NCI-H1092 (cell line): ENCODE measurements around the gene HOXA3.

Experiments
- DNase-seq: peaks from one replicate; lab custom pipeline; 2025; lab: John Stamatoyannopoulos, UW

Gene HOXA3

GRCh38 chr7:27189295-27189996 lies 37.1 kb upstream of the HOXA3 start:
- DNase-seq: no peak

DNA sequence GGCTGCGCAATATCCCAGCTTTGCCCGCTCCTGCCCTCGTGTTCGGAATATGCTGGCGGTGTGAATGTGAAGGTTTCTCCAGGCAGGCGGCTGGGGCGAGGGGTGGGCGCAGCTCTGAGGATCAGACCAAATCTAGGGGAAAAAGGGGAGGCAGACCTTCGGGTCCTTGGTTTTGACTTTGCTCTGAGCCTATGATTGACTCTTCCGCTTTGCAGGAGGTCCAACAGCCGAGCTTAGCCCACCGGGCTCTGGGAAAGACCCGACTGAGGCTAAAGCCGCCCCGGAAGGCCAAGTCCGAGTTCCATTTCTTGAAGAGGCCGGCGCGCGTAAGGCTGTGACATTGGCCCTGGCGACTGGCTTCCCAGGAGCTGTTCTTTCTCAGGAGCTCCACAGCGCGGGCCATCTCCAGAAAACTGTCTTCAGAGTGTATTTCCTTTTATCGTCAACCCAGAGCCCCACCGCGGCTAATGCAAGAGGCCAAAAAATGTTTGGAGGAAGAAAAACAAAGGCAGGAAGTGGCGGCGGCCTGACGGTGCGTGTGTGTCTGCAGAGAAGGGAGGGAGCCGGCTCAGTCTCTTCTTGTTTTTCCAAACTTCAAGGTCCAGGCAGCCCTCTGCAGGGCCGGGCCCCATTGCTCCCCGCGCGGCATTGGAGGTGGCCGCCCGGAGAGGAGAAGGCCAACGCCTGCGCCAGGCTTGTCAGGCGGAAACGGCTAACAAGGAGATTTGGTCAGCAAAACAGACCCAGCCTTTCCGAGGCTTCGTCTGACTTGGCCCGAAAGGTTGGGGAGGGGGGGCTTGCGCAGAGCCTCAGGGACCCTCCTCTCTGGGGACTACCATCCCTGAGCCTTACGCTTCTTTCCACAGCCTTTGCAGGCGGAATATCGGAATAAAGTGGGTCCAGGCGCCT lies 36.3 kb upstream of the HOXA3 start:
- no peak for DNase-seq

- no peak for DNase-seq
Measured at GRCh38 chr7:27187475-27188385, 35.3 kb upstream of the HOXA3 start.

DNA sequence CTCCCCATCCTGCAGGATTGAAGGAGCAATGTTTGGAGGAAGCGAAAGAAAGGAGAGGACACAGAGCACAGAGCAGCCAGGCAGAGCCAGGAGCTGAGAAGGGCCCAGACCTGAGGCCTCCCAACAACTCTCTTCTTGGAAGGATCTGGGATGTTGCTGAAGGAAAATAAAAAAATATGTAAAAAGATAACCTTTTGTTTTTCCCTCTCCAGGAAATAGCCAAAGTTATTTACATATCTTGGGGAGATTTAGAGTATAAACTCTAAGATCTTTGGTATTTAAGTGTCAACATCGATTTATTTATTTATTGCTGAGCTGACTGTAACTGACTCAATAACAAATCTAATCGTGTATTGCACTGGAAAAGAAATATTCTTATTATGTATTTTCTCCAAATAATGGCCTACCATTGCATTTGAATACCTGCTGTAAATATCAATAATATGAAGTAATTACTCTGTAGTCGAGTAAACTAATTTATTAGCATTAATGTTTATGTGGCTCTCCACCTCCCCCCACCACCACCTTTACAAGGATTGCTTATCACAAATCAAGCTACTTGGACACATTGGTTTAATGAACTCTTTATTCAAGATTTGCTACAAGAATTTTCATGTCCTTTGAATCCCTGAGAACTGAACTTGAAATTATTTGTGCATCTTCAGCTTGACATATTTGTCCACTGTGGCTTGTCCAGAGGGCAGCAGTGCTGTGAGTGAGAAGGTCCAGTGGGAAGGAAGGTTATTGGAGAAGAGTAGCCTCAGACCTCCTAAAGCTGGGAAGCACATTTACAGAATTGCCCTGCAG lies 34.5 kb upstream of the HOXA3 start:
- no peak for DNase-seq

GRCh38 chr7:27185854-27186667 lies 33.7 kb upstream of the HOXA3 start:
- DNase-seq: no peak

DNA sequence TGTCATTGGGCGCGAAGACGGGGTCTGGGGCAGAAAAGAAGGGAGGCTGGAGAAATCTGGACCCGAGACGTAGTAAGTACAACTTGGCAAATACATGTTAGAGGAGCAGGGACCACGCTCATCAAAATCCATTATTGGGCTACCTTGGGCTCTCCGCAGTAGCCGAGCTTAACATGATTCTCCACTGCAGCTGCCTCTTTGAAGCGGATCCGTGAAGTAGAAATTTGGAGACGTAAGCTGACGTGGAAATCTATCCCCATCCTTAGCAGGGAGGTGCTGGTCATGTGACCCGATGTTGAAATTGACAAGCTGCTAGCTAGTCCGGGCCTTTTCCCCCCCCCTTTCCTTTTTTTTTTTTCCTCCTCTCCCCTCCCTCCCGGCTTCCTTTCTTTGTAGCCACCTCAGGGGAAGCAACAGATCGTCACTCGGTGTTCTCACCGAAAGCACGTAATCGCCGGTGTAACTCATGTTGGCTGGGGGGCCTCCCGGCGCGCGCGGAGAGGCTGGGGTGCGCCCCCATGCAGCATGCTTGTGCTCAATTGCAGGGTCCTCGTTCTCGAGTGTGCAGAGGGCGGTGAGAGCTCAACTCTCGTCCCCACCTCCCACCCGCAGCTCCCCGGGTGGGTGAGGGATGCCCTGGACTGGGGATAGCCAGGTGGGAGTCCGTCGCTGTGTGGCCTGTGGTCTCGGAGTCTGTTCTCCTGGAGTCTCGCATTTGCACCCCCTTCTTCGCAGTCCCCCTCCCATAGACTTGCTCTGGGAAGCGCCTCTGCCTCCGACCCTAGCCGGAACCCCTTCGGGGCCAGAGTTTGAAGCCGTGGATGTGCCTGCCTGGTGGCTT lies 32.9 kb upstream of the HOXA3 start, which contains the start of gene HOXA11:
HOXA11 (minus strand) TSS at position 220 of the 841 bp plus-strand sequence; CDS start at position 132, 88 bp downstream.
- no peak for DNase-seq

DNA sequence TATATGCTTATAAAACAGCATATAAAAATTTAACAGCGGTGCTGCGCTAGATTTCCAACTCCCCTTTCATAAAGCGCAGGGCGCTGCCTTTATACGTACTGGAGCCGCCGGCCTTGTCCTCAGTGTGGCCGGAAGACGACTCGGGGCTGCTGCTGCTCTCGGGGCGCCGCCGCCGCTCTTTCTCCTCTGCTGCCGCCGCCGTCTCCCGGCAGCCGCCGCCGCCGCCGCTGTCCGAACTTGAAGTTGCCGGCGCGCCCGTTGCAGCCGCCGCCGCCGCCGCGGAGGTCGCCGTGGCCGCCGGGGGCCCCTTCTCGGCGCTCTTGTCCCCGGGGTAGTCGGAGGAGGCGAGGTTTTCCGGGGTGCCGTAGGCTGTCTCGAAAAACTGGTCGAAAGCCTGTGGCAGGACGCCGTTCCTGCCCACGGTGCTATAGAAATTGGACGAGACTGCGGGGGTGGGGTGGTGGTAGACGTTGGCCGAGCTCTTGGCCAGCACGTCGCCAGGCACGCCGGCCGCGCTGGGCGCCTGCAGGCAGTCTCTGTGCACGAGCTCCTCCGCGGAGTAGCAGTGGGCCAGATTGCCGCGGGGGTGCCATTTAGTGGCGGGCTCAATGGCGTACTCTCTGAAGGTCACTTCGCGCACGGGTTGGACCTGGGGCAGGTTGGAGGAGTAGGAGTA lies 32.1 kb upstream of the HOXA3 start:
- DNase-seq: no peak

GRCh38 chr7:27183682-27184336 lies 31.4 kb upstream of the HOXA3 start:
- no peak for DNase-seq

GRCh38 chr7:27182861-27183681 lies 30.7 kb upstream of the HOXA3 start:
- peak; percentile 57 for DNase-seq

GRCh38 chr7:27182285-27182841 lies 30.0 kb upstream of the HOXA3 start:
- no peak for DNase-seq

GRCh38 chr7:27181795-27182275 lies 29.5 kb upstream of the HOXA3 start:
- DNase-seq: no peak

- no peak for DNase-seq
Measured at GRCh38 chr7:27180431-27181420, 28.3 kb upstream of the HOXA3 start.

- peak; percentile 78 for DNase-seq
Measured at GRCh38 chr7:27179503-27180430, 27.4 kb upstream of the HOXA3 start.

- DNase-seq: no peak
Measured at GRCh38 chr7:27179030-27179429, 26.6 kb upstream of the HOXA3 start.

- DNase-seq: no peak
Measured at GRCh38 chr7:27178366-27178765, 26.0 kb upstream of the HOXA3 start.
